ENCODE results near the gene INTS11. TPM values are rescaled to one million over a fixed set of nuclear protein-coding genes. Genes with fewer than 3 reads are reported as not detected.

Gene INTS11
- total RNA-seq, 1 donor from 2014 or later: 84.8 TPM

- Histone ChIP-seq H3K79me2 (ENCODE audit: insufficient read depth, low read length) (no peaks in the 10 kb centered on the region), H2AFZ (ENCODE audit: low read depth, low read length) (no peak overlapping the region), H3K27ac (ENCODE audit: low read depth, low read length) (no peak overlapping the region), H3K9me3 (ENCODE audit: insufficient read depth, low read depth, low read length) (no peaks in the 10 kb centered on the region), H3K4me1 (ENCODE audit: insufficient read depth, low read length) (peaks cover 9% of the 10 kb centered on the region), H3K9ac (ENCODE audit: low read length) (no peak overlapping the region), H3K4me3 (ENCODE audit: insufficient read depth, low read depth, low read length) (no peak overlapping the region), H3K27me3 (ENCODE audit: insufficient read depth, low read length) (no peaks in the 10 kb centered on the region), H3K36me3 (ENCODE audit: insufficient read depth, low read length) (no peaks in the 10 kb centered on the region), H4K20me1 (ENCODE audit: insufficient read depth, low read length) (no peaks in the 10 kb centered on the region), H3K4me2 (ENCODE audit: low read length) (no peak overlapping the region)
- TF ChIP-seq EZH2 (IDR thresholded peaks at IDR 0.05; ENCODE audit: insufficient read depth, low read length): no peak
- no peak for TF ChIP-seq CTCF (IDR thresholded peaks at IDR 0.05; ENCODE audit: insufficient read depth, low read depth, low read length)
- Mint-ChIP-seq H3K27ac (ENCODE audit: unreplicated experiment) (no peak overlapping the region), H3K4me3 (ENCODE audit: unreplicated experiment) (no peak overlapping the region), H3K9me3 (ENCODE audit: unreplicated experiment) (no peaks in the 10 kb centered on the region), H3K4me1 (ENCODE audit: low read depth, unreplicated experiment) (peaks cover 3% of the 10 kb centered on the region), H3K36me3 (ENCODE audit: low read depth, unreplicated experiment) (no peaks in the 10 kb centered on the region), H3K27me3 (ENCODE audit: low read depth, unreplicated experiment) (peaks cover 2% of the 10 kb centered on the region)
- DNase-seq (ENCODE audit: low read depth): no peak
- FAIRE-seq: no peak
Observed at GRCh38 chr1:1280782-1281481, 43.5 kb downstream of the INTS11 start.

- H3K4me1 Mint-ChIP-seq (ENCODE audit: low read depth, unreplicated experiment): peaks cover 15% of the 10 kb centered on the region
Observed at GRCh38 chr1:1279028-1279427, 45.4 kb downstream of the INTS11 start.

More at GRCh38 chr1:1279028-1279427, 45.4 kb downstream of the INTS11 start:
- Mint-ChIP-seq H3K27me3 (ENCODE audit: low read depth, unreplicated experiment) (no peaks in the 10 kb centered on the region), H3K27ac (ENCODE audit: unreplicated experiment) (no peak overlapping the region), H3K9me3 (ENCODE audit: unreplicated experiment) (no peaks in the 10 kb centered on the region), H3K36me3 (ENCODE audit: low read depth, unreplicated experiment) (no peaks in the 10 kb centered on the region), H3K4me3 (ENCODE audit: unreplicated experiment) (no peak overlapping the region)
- TF ChIP-seq EZH2 (IDR thresholded peaks at IDR 0.05; ENCODE audit: insufficient read depth, low read length): no peak
- no peak for TF ChIP-seq CTCF (IDR thresholded peaks at IDR 0.05; ENCODE audit: insufficient read depth, low read depth, low read length)
- Histone ChIP-seq H3K27ac (ENCODE audit: low read depth, low read length) (no peak overlapping the region), H3K27me3 (ENCODE audit: insufficient read depth, low read length) (no peaks in the 10 kb centered on the region), H2AFZ (ENCODE audit: low read depth, low read length) (no peak overlapping the region), H3K36me3 (ENCODE audit: insufficient read depth, low read length) (no peaks in the 10 kb centered on the region), H3K79me2 (ENCODE audit: insufficient read depth, low read length) (no peaks in the 10 kb centered on the region), H3K9me3 (ENCODE audit: insufficient read depth, low read depth, low read length) (no peaks in the 10 kb centered on the region), H3K9ac (ENCODE audit: low read length) (no peak overlapping the region), H3K4me2 (ENCODE audit: low read length) (no peak overlapping the region), H3K4me1 (ENCODE audit: insufficient read depth, low read length) (peaks cover 23% of the 10 kb centered on the region), H4K20me1 (ENCODE audit: insufficient read depth, low read length) (no peaks in the 10 kb centered on the region), H3K4me3 (ENCODE audit: insufficient read depth, low read depth, low read length) (no peak overlapping the region)
- FAIRE-seq (no peak), DNase-seq (ENCODE audit: low read depth) (no peak)

Measured in astrocyte (in vitro differentiated cells and primary cell).